Epithelial cell of proximal tubule (primary cell): ENCODE measurements around the gene POLR3E. TPM values are rescaled to one million over a fixed set of nuclear protein-coding genes. Genes with fewer than 3 reads are reported as not detected.

Experiments
- DNase-seq: peaks from one replicate; pipeline ENCODE4 v3.0.0-alpha.2; 2011; ENCODE audit warnings: low read depth
- H3K4me3 ChIP-seq: 2 replicates; pipeline ENCODE4 v1.5.1; 2011; ENCODE audit warnings: low read depth, mild to moderate bottlenecking, low read length
- total RNA-seq: library from RNA; depleted of rRNA; stranded (reverse); fragments of >200 nt; gene quantifications from 2 replicates; pipeline ENCODE4 v1.2.3, GENCODE V29; 2015
- TF ChIP-seq, protein P1 (sequence below): conservative IDR thresholded peaks from 2 replicates; pipeline ENCODE4 v1.5.1; 2012; ENCODE audit warnings: low read depth, mild to moderate bottlenecking, low read length

Gene POLR3E
- total RNA-seq, 1 donor from 2014 or later: 31.2 TPM

DNA sequence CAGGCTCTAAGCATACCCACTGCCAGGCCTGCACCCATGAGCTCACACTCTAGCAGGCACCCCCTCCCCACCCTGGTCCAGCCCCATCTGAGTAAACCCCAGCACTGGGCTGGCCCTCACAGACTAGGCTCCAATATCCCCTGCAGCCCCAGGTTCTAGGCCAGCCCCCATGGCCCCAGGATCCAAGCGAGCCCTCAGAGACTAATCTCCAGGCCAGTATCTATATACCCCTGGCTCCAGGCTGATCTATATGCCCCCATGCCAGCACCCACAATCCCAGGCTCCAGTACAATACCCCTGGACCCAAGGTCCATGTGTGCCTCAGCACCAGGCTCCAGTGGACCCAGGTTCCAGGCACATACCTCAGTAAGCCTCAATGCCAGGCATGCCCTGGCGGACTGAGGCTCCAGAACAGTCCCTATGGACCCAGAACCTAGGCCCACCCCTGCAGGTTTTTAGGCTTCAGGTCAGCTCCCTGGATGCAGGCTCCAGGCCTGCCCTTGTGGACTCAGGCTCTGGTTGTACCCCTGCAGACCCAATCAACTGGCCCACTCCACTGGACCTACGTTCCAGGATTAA is 38.5 kb downstream of the POLR3E start:
- TF ChIP-seq, protein P1, sequence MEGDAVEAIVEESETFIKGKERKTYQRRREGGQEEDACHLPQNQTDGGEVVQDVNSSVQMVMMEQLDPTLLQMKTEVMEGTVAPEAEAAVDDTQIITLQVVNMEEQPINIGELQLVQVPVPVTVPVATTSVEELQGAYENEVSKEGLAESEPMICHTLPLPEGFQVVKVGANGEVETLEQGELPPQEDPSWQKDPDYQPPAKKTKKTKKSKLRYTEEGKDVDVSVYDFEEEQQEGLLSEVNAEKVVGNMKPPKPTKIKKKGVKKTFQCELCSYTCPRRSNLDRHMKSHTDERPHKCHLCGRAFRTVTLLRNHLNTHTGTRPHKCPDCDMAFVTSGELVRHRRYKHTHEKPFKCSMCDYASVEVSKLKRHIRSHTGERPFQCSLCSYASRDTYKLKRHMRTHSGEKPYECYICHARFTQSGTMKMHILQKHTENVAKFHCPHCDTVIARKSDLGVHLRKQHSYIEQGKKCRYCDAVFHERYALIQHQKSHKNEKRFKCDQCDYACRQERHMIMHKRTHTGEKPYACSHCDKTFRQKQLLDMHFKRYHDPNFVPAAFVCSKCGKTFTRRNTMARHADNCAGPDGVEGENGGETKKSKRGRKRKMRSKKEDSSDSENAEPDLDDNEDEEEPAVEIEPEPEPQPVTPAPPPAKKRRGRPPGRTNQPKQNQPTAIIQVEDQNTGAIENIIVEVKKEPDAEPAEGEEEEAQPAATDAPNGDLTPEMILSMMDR: no peak
- H3K4me3 ChIP-seq: no peak overlapping the region
- no peak for DNase-seq

DNA sequence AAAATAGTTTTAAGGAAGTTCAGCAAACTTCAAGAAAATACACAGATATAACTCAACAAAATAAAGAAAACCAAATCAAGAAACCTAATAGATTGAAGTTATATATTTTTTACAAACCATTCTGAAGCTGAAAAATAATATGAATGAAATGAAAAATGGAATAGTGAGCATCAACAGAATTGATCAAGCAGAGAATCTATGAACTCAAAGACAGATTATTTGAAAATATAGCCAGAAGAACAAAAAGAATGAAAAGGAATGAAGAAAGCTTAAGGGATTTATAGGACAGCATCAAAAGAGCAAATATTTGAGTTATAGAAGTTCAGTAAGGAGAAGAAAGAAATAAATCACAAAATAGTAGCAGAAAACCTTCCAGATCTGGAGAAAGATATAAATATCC is 39.4 kb downstream of the POLR3E start:
- TF ChIP-seq, protein P1: no peak
- DNase-seq: no peak
- no peak overlapping the region for H3K4me3 ChIP-seq

DNA sequence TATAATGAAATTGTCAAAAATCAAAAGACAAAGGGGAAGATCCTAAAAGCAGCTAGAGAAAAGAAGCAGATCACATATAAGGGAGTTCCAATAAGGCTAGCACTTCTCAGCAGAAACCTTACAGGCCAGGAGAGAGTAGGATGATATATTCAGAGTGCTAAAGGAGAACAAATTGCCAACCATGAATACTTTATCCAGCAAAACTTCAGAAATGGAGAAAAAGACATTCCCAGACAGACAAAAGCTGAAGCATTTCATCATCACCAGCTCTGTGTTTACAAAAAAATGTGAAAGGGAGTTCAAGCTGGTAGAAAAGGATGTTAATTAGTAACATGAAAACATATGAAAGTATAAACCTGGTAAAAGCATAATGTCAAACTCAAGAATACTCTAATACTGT is 39.8 kb downstream of the POLR3E start:
- TF ChIP-seq, protein P1: no peak
- H3K4me3 ChIP-seq: no peak overlapping the region
- DNase-seq: no peak

DNA sequence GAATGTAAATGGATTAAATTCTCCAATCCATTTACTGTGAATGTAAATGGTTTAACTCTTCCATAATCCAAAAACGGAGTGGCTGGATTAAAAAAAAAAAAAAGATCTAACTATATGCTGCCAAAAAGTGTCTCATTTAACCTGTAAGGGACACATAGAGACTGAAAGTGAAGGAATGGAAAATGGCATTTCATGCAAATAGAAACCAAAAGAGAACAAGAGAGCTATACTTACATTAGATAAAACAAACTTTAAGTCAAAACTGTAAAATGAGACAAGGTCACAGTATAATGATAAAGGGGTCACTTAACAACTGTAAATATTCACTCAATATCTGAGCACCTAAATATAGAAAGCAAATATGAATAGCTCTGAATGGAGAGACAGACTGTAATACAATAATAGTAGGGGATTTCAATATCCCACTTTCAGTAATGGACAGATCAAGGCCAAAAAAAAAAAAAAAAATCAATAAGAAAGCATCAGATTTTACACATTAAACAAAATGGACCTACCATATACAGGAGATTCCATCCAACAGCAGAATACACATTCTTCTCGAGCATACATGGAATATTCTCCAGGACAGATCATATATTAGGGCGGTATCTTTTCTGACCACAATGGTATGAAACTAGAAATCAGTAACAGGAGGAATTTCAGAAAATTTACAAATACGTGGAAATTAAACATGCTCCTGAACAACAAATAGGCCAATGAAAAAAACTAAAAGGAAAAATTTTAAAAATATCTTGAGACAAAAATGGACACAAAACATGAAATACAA is 40.8 kb downstream of the POLR3E start:
- no peak overlapping the region for H3K4me3 ChIP-seq
- TF ChIP-seq, protein P1: no peak
- DNase-seq: no peak

DNA sequence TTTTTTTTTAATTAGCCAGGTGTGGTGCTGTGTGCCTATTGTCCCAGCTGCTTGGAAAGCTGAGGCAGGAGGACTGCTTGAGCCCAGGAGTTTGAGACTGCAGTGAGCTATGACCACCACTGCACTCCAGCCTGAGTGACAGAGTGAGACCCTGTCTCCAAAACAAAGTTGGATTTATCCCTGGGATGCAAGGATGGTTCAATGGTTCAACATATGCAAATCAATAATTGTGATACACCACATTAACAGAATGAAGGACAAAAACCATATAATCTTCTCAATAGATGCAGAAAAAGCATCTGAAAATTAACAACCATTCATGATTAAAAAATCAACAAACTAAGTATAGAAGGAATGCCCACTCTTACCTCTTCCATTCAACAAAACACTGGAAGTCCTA is 43.7 kb downstream of the POLR3E start:
- DNase-seq: no peak
- TF ChIP-seq, protein P1: no peak
- no peak overlapping the region for H3K4me3 ChIP-seq

DNA sequence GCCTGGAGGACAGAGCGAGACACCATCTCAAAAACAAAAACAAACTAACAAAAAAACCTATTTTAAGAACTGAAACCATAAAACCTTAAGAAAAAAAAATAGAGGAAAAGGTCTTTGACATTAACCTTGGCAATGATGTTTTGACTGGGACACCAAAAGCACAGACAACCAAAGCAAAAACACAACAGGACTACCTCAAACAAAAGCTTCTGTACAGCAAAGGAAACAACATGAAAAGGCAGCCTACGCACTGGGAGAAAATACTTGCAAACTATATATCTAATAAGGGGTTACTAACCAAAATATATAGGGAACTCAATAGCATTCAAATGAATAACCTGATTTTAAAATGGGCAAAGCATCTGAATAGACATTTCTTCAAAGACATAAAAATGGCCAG is 44.9 kb downstream of the POLR3E start:
- DNase-seq: no peak
- no peak overlapping the region for H3K4me3 ChIP-seq
- TF ChIP-seq, protein P1: no peak

DNA sequence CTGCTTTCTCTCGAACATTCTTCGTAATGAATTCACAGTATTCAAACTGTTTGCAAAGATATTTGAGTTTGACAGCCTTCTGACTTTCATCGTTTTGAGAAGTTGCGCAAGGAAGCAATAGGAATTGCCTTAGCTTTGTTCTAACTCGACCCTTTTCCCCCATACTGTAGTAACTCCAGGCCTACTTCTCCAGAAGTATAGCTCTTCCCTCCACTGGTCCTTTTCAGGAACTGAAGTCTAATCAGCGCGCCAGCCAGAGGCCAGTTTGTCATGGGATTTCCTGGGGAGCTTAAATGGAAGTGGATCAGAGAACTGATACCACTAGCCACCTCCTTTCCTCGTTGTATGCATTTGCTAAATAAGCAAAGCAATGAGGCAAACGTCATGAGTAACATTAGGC is 49.3 kb downstream of the POLR3E start:
- DNase-seq: no peak
- no peak overlapping the region for H3K4me3 ChIP-seq
- TF ChIP-seq, protein P1: no peak
